K562 (cell line): ENCODE results near the gene ERVH48-1. TPM values are rescaled to one million over a fixed set of nuclear protein-coding genes. Genes with fewer than 3 reads are reported as not detected.

Experiments
- CGGBP1 ChIP-seq: fragments of 250-450 bp; sonication (Bioruptor Pico); IDR thresholded peaks from 2 replicates; pipeline ENCODE4 v1.9.0; 2021; ENCODE audit warnings: mild to moderate bottlenecking
- FOXO4 ChIP-seq: fragments of 450-650 bp; formaldehyde crosslinking; IDR thresholded peaks from 2 replicates; pipeline ENCODE4 v1.4.0; 2020; ENCODE audit warnings: mild to moderate bottlenecking, moderate library complexity
- HDAC1 ChIP-seq, 2 experiments: fragments of 450-650 bp; IDR thresholded peaks; 2 replicates each; pipeline ENCODE4 v1.6.1; 2016 to 2017; ENCODE audit warnings: inconsistent platforms in 1 of 2, mild to moderate bottlenecking in 1 of 2, moderate library complexity in 1 of 2
- HES1 ChIP-seq: fragments of 450-650 bp; IDR thresholded peaks from 2 replicates; pipeline ENCODE4 v1.6.1; 2016; ENCODE audit warnings: low read depth, mild to moderate bottlenecking, moderate library complexity
- MNT ChIP-seq, 2 experiments: fragments of 450-650 bp; conservative IDR thresholded peaks; 2 replicates each; pipeline ENCODE4 v1.6.1; 2017; ENCODE audit warnings: mild to moderate bottlenecking in 2 of 2, moderate library complexity in 2 of 2
- NFIC ChIP-seq: fragments of 450-650 bp; IDR thresholded peaks from 2 replicates; pipeline ENCODE4 v1.6.1; 2017; ENCODE audit warnings: mild to moderate bottlenecking, inconsistent platforms
- PHF20 ChIP-seq: fragments of 450-650 bp; IDR thresholded peaks from 2 replicates; pipeline ENCODE4 v1.6.1; 2018; ENCODE audit not compliant: partially characterized antibody
- RREB1 ChIP-seq: fragments of 250-450 bp; sonication (Bioruptor Pico); IDR thresholded peaks from 2 replicates; pipeline ENCODE4 v1.4.0; 2020
- UBTF ChIP-seq, 2 experiments: IDR thresholded peaks; 2 replicates each; pipeline ENCODE4 v1.6.1; 2012; ENCODE audit warnings: improper control_type of control experiment in 2 of 2, low read depth in 2 of 2, low read length in 2 of 2, borderline replicate concordance in 1 of 2
- VEZF1 ChIP-seq: fragments of 200-800 bp; sonication (Bioruptor generic); IDR thresholded peaks from 2 replicates; pipeline ENCODE4 v1.6.1; 2017; ENCODE audit warnings: missing genetic modification characterization, missing compliant biosample characterization
- ZNF217 ChIP-seq: sonication (generic); formaldehyde crosslinking; IDR thresholded peaks from 2 replicates; pipeline ENCODE4 v1.8.0; 2022; ENCODE audit warnings: mild to moderate bottlenecking, missing genetic modification reagents
- polyA plus RNA-seq, 8 experiments: library from polyadenylated mRNA; depleted of rRNA in 4 of 8; stranded (reverse) in 5 of 8; unstranded in 3 of 8; fragments of >200 nt; fragmentation: Nextera tagmentation in 2 of 8; fragmentation: Illumina TruSeq in 1 of 8; extraction: Ambion mirVana in 2 of 8; extraction: Trizol in 1 of 8; gene quantifications; 2 replicates each; pipeline versions ENCODE4 v1.2.1 to v1.2.3, GENCODE V29; 2011 to 2014; ENCODE audit warnings: inconsistent platforms in 1 of 8, missing spikeins in 1 of 8
- total RNA-seq, 7 experiments: library from RNA; depleted of rRNA in 6 of 7; stranded (reverse); fragments of >200 nt in 6 of 7; fragmentation: Illumina TruSeq in 2 of 7; extraction: Trizol in 2 of 7; gene quantifications; 2 replicates each; pipeline versions ENCODE4 v1.2.1 to v1.2.3, GENCODE V29; 2011 to 2021; ENCODE audit warnings: low replicate concordance in 1 of 7

ERVH48-1 gene
- total and polyA plus RNA-seq, 9 of the 15 experiments (the other 6 are each of a cell fraction or from before 2014, with no cell fraction given) = 0.08 to 0.49 (median 0.16) TPM; not detected in 3

GRCh38 chr21:42892931-42893755 lies 32.3 kb downstream of the ERVH48-1 start, which contains the start of gene NDUFV3 (continued):
- peak; percentile 54; the same call in 1 of the 2 replicates for TF ChIP-seq CGGBP1 (CRISPR knock-in tag)
- TF ChIP-seq UBTF (IDR thresholded peaks at IDR 0.05; ENCODE audit: borderline replicate concordance in 1 of 2, low read depth in 2 of 2, low read length in 2 of 2) = peak; percentile 75 to 95; a peak in 3 of 4 replicates
- TF ChIP-seq RREB1 (CRISPR knock-in tag) = 0 out of 2 replicates have a peak, but pooled peaks have one; percentile 56
- peak in 1 of 2 experiments; percentile 90; a peak in 2 of 4 replicates for TF ChIP-seq HDAC1 (IDR thresholded peaks at IDR 0.05)
- no peak for TF ChIP-seq FOXO4 (CRISPR knock-in tag)
- no peak for TF ChIP-seq HES1
- TF ChIP-seq MNT (conservative IDR thresholded peaks at IDR 0.05) = peak; percentile 75 to 83
- TF ChIP-seq ZNF217 (CRISPR knock-in tag) = no peak
- TF ChIP-seq PHF20 = peak; percentile 64
- peak; percentile 82 for TF ChIP-seq VEZF1 (CRISPR knock-in tag)
- peak; percentile 39 for TF ChIP-seq NFIC
